Measurements from ENCODE around the gene NR4A2. TPM values are rescaled to one million over a fixed set of nuclear protein-coding genes. Genes with fewer than 3 reads are reported as not detected.

NR4A2 gene
- polyA plus RNA-seq, 1 experiment: 1.5 TPM

DNA sequence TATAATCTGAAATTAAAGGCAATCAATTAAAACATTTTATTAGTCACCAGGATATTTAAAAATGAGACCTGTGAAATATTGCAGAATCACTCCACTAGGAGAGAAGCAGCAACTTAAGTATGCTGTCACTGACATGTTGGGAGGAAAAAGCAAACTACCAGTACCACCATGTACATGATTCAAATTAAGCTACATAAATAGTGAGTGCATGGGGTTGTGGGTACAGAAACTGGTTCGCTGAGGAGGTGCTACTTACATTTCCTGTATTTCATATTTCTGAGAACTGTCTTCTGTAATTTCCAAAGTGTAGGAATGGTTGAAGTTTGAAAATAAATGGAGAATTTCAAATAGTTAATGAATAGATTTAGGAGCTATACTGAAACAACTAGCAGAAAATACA, 7.9 kb upstream of the NR4A2 start:
- POLR2A ChIA-PET: no interaction called here
- no peak overlapping the region for H3K4me3 ChIP-seq (ENCODE audit: low read depth, low read length)

DNA sequence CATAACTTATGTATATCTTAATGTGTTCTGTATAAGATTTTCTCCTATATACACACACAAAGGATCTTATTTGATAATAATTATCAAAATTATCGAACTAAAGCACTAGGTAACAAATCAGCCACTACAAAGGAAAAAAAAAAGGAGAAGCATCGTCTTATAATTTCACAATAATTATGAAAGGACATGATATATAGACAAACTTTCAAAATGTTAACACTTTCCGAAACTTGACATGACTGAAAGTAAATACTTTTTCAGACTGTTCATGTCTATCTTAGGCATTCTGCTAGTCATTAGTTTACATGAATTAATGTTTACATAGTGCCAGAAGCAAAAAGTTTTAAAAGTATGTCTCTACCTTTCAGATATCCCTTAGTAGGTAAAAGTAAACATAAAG, 7.3 kb upstream of the NR4A2 start:
- Histone ChIP-seq H3K27me3 (ENCODE audit: control insufficient read depth, insufficient read depth, low read length) (no peaks in the 10 kb centered on the region), H3K4me3 (ENCODE audit: low read depth, low read length) (no peak overlapping the region), H3K36me3 (ENCODE audit: control insufficient read depth, insufficient read depth, low read length) (no peaks in the 10 kb centered on the region)
- CTCF ChIA-PET: interaction anchor here (2.5 kb wide), 1 partner anchor 249 kb away, joined by 8 read pairs; no protein-coding TSS in a partner anchor
- POLR2A ChIA-PET: no interaction called here
- no peak for DNase-seq (ENCODE audit: low read depth)
- TF ChIP-seq, protein P1, sequence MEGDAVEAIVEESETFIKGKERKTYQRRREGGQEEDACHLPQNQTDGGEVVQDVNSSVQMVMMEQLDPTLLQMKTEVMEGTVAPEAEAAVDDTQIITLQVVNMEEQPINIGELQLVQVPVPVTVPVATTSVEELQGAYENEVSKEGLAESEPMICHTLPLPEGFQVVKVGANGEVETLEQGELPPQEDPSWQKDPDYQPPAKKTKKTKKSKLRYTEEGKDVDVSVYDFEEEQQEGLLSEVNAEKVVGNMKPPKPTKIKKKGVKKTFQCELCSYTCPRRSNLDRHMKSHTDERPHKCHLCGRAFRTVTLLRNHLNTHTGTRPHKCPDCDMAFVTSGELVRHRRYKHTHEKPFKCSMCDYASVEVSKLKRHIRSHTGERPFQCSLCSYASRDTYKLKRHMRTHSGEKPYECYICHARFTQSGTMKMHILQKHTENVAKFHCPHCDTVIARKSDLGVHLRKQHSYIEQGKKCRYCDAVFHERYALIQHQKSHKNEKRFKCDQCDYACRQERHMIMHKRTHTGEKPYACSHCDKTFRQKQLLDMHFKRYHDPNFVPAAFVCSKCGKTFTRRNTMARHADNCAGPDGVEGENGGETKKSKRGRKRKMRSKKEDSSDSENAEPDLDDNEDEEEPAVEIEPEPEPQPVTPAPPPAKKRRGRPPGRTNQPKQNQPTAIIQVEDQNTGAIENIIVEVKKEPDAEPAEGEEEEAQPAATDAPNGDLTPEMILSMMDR (IDR thresholded peaks at IDR 0.05; ENCODE audit: insufficient read depth, low read depth, low read length): no peak

More for the DNA sequence above, 7.9 kb upstream of the NR4A2 start:
- Histone ChIP-seq H3K36me3 (ENCODE audit: control insufficient read depth, insufficient read depth, low read length) (no peaks in the 10 kb centered on the region), H3K27me3 (ENCODE audit: control insufficient read depth, insufficient read depth, low read length) (no peaks in the 10 kb centered on the region)
- TF ChIP-seq, protein P1 (IDR thresholded peaks at IDR 0.05; ENCODE audit: insufficient read depth, low read depth, low read length): no peak
- CTCF ChIA-PET: interaction anchor here (2.5 kb wide), 1 partner anchor 249 kb away, joined by 8 read pairs; no protein-coding TSS in a partner anchor
- no peak for DNase-seq (ENCODE audit: low read depth)

- H3K27me3 ChIP-seq (ENCODE audit: control insufficient read depth, insufficient read depth, low read length): no peaks in the 10 kb centered on the region
- no peak for DNase-seq (ENCODE audit: low read depth)
- TF ChIP-seq, protein P1 (IDR thresholded peaks at IDR 0.05; ENCODE audit: insufficient read depth, low read depth, low read length): no peak
- CTCF ChIA-PET: interaction anchor here (2.5 kb wide), 1 partner anchor 250 kb away, joined by 8 read pairs; no protein-coding TSS in a partner anchor
- H3K36me3 ChIP-seq (ENCODE audit: control insufficient read depth, insufficient read depth, low read length): no peaks in the 10 kb centered on the region
- H3K4me3 ChIP-seq (ENCODE audit: low read depth, low read length): no peak overlapping the region
- POLR2A ChIA-PET: interaction anchor here (0.5 kb wide), 1 partner anchor 963 kb away, joined by 3 read pairs; no protein-coding TSS in a partner anchor
Measured at GRCh38 chr2:156339110-156339847, 6.8 kb upstream of the NR4A2 start.

GRCh38 chr2:156338578-156338977, 6.1 kb upstream of the NR4A2 start:
- Histone ChIP-seq H3K4me3 (ENCODE audit: low read depth, low read length) (no peak overlapping the region), H3K27me3 (ENCODE audit: control insufficient read depth, insufficient read depth, low read length) (no peaks in the 10 kb centered on the region), H3K36me3 (ENCODE audit: control insufficient read depth, insufficient read depth, low read length) (no peaks in the 10 kb centered on the region)
- TF ChIP-seq, protein P1 (IDR thresholded peaks at IDR 0.05; ENCODE audit: insufficient read depth, low read depth, low read length): no peak
- CTCF ChIA-PET: no interaction called here
- POLR2A ChIA-PET: no interaction called here
- DNase-seq (ENCODE audit: low read depth): no peak

Data from BJ (cell line).